Activated naive CD4-positive, alpha-beta T cell treated with anti-CD3 and anti-CD28 coated beads, Interleukin-2, amount 50 U/mL, for 72 hours (primary cell): ENCODE data around the gene ADGRB3. TPM values are rescaled to one million over a fixed set of nuclear protein-coding genes. Genes with fewer than 3 reads are reported as not detected.
"Not testable (repeated sequence)": the region's sequence is repeated elsewhere in the genome, so short reads cannot be mapped to it uniquely, and the experiment has no call there.

Experiments used
- ATAC-seq, 2 donors: fragments of 150-1000 bp; cut with Tn5 transposase; 2 replicates each; pipeline ENCODE4 v1.10.0; 2021; ENCODE audit warnings: mild to moderate bottlenecking in 2 of 2, moderate library complexity in 2 of 2
- DNase-seq, 2 donors: peaks; one replicate each; pipeline ENCODE4 v3.0.0; 2021 to 2022; ENCODE audit warnings: low spot score in 2 of 2
- H3K27ac Mint-ChIP-seq, 2 donors: one replicate each; pipeline ENCODE4 v1.8.0; 2022; ENCODE audit warnings: mild to moderate bottlenecking in 2 of 2, mixed read lengths in 2 of 2
- H3K36me3 Mint-ChIP-seq, 2 donors: one replicate each; pipeline ENCODE4 v1.8.0; 2022; ENCODE audit warnings: mixed read lengths in 2 of 2
- H3K9me3 Mint-ChIP-seq, 2 donors: one replicate each; pipeline ENCODE4 v1.8.0; 2022; ENCODE audit warnings: mixed read lengths in 2 of 2
- total RNA-seq, 2 donors: library from RNA; stranded (reverse); gene quantifications; one replicate each; pipeline ENCODE4 v1.2.3, GENCODE V29; 2022

ADGRB3 gene
- total RNA-seq, 2 donors from 2014 or later: not detected

GRCh38 chr6:68741501-68742386 lies 106.7 kb downstream of the ADGRB3 start:
- H3K36me3 Mint-ChIP-seq: no peaks in the 10 kb centered on the region

DNA sequence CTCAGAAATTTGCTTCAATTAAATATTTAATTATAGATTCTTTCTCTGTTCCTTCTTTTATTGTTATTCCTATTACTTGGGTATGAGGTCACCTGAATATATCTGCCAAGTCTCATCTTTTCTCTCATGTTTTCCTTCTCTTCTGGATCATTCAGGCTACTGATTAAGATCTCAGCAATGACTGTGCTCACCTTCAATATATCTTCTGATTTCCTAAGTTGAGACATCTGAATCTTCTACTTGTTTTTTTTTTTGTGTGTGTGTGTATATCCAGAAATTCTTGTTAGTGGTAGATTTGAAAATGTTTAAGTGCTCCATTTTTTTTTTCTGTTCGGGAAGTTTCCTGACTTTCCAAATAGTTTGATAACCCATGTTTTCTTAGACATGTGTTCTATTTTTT lies 108.0 kb downstream of the ADGRB3 start:
- no peak overlapping the region for H3K27ac Mint-ChIP-seq
- no peaks in the 10 kb centered on the region for H3K36me3 Mint-ChIP-seq
- DNase-seq: no peak
- no peak for ATAC-seq
- peaks cover 0 to 3% of the 10 kb centered on the region in 2 donors for H3K9me3 Mint-ChIP-seq

More at GRCh38 chr6:68741501-68742386, 106.7 kb downstream of the ADGRB3 start:
- ATAC-seq: no peak
- Mint-ChIP-seq H3K27ac (no peak overlapping the region), H3K9me3 (peaks cover 0 to 3% of the 10 kb centered on the region in 2 donors)
- no peak for DNase-seq

GRCh38 chr6:68744376-68744775 lies 109.3 kb downstream of the ADGRB3 start:
- H3K36me3 Mint-ChIP-seq, H3K9me3 Mint-ChIP-seq, ATAC-seq, DNase-seq, H3K27ac Mint-ChIP-seq: not testable (repeated sequence)

GRCh38 chr6:68746376-68746775 lies 111.3 kb downstream of the ADGRB3 start:
- DNase-seq (no peak), ATAC-seq (no peak)
- no peaks in the 10 kb centered on the region for H3K36me3 Mint-ChIP-seq
- peaks cover 0 to 3% of the 10 kb centered on the region in 2 donors for H3K9me3 Mint-ChIP-seq
- H3K27ac Mint-ChIP-seq: no peak overlapping the region

- peaks cover 0 to 3% of the 10 kb centered on the region in 2 donors for H3K9me3 Mint-ChIP-seq
- DNase-seq (no peak), ATAC-seq (no peak)
- no peaks in the 10 kb centered on the region for H3K36me3 Mint-ChIP-seq
- H3K27ac Mint-ChIP-seq: no peak overlapping the region
Measured at GRCh38 chr6:68747110-68747790, 112.2 kb downstream of the ADGRB3 start.

DNA sequence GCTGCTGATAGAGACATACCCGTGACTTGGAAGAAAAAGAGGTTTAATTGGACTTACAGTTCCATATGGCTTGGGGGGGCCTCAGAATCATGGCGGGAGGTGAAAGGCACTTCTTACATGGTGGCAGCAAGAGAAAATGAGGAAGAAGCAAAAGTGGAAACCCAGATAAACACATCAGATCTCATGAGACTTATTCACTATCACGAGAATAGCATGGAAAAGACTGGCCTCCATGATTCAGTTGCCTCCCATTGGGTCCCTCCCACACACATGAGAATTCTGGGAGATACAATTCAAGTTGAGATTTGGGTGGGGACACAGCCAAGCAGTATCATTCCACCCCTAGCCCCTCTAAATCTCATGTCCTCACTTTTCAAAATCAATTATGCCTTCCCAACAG lies 112.8 kb downstream of the ADGRB3 start:
- H3K27ac Mint-ChIP-seq, DNase-seq, H3K36me3 Mint-ChIP-seq, ATAC-seq, H3K9me3 Mint-ChIP-seq: not testable (repeated sequence)

DNA sequence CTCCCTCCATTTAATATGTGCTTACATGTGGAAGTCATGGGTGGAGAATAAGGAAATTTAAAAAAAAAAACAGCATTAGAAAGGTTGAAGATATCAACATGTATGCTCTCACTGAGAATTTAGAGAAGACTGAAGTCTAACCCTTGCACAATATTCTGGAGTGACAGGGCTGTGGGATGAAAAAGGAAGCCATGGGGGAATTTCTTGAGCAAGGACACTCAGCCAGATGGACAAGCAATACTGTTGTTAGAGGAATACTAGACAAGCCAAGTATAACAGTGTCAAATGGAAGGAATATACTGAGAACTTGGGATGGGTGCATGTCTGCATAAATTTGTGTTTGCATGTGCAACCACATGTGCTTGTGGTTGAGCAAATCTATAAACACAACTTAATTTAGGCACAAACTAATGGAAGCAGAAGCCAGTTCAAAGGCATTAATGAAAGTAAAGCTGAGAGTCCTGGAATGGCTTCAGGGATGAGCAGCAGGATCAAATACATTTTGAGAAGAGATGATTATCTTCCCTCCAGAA lies 119.7 kb downstream of the ADGRB3 start:
- DNase-seq (no peak), ATAC-seq (no peak)
- H3K36me3 Mint-ChIP-seq: no peaks in the 10 kb centered on the region
- no peak overlapping the region for H3K27ac Mint-ChIP-seq
- no peaks in the 10 kb centered on the region for H3K9me3 Mint-ChIP-seq

DNA sequence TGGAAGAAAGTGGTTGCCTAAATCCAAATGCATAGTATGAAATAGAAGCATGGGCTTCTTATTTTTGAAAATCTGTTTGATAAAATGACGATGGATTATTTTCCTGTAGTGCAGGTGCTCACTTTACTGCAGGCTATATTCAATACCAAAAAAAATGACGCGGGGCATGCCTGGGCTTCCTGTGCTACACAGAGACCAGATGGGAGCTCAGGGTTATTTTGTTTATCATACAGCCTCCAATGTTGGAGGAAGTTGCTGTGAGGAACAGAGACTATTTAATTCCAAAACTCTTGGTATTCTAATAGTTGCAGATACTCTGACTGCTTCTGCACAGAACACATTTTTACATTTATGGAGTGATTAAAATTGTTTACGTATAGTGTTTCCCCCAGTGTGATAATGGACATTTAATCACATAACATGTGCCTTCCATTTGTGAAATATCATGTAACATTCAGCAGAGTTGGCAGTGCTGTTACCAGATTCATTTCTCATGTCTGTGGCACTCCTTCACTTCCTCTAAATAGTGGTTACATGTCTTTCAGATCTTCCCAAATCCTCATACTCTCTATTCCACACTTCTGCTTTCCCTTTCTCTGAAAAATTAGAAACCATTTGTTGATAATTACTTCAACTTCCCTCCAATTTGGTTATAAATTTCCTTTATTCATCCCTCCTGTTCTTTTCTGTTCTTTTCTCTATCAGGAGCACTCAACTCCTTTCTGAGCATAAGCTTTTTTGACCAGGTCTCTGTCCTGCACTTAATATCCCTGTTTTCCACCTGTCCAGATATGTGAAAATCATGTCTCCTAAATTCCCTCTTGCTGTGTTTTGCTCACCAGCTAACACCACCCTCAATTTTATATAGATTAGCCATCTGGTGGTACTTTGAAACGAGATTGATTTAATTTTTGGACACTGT lies 121.6 kb downstream of the ADGRB3 start:
- DNase-seq (no peak), ATAC-seq (no peak)
- Mint-ChIP-seq H3K36me3 (no peaks in the 10 kb centered on the region), H3K9me3 (no peaks in the 10 kb centered on the region), H3K27ac (no peak overlapping the region)

GRCh38 chr6:68757821-68758220 lies 122.7 kb downstream of the ADGRB3 start:
- Mint-ChIP-seq H3K9me3 (no peaks in the 10 kb centered on the region), H3K27ac (no peak overlapping the region), H3K36me3 (no peaks in the 10 kb centered on the region)
- DNase-seq: no peak
- ATAC-seq: no peak

DNA sequence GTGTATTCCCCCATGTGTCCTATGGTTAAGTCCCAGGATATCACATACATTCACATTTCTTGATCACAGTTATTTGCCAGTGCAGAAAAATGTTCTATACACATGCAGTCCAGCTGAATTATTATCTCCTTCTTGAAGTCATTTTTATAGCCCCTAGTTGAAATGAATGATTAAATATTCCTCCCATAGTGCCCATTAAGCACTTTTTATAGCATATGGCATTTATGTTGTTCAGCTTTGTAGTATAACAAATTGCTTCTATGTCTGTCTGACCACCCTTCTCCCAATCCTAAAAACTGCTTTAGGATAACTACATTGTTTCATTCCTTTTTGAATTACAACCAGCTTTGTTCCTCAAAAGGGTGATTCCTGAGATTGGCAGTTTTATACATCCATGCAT lies 123.5 kb downstream of the ADGRB3 start:
- H3K27ac Mint-ChIP-seq: no peak overlapping the region
- ATAC-seq: no peak
- DNase-seq: no peak

GRCh38 chr6:68760485-68760884 lies 125.4 kb downstream of the ADGRB3 start:
- Mint-ChIP-seq H3K9me3 (no peaks in the 10 kb centered on the region), H3K36me3 (no peaks in the 10 kb centered on the region), H3K27ac (no peak overlapping the region)
- no peak for ATAC-seq
- no peak for DNase-seq

More for the DNA sequence above, 123.5 kb downstream of the ADGRB3 start:
- Mint-ChIP-seq H3K36me3 (no peaks in the 10 kb centered on the region), H3K9me3 (no peaks in the 10 kb centered on the region)

GRCh38 chr6:68760941-68761676 lies 126.0 kb downstream of the ADGRB3 start:
- DNase-seq (no peak), ATAC-seq (no peak)
- Mint-ChIP-seq H3K9me3 (no peaks in the 10 kb centered on the region), H3K27ac (no peak overlapping the region), H3K36me3 (no peaks in the 10 kb centered on the region)

- no peak for ATAC-seq
- no peak for DNase-seq
- no peak overlapping the region for H3K27ac Mint-ChIP-seq
- H3K36me3 Mint-ChIP-seq: no peaks in the 10 kb centered on the region
- no peaks in the 10 kb centered on the region for H3K9me3 Mint-ChIP-seq
Measured at GRCh38 chr6:68761985-68762384, 126.9 kb downstream of the ADGRB3 start.

DNA sequence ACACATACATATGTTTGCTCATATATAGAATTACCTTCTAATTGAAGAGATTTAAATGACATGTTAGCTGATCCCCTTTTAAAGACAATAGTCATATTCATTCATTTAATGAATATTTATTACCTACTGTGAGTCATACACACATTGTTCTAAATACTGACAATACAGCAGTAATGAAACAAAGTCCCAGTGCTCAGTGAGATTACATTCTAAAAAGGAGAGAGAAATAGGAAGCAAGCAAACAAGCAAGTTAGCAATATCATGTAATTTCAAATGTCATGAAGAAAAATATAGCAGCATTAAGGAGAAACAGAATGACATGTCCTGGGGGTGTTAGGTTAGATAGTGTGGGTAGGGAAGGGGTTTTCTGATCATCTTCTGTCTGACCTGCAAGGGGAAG lies 136.3 kb downstream of the ADGRB3 start:
- H3K27ac Mint-ChIP-seq: no peak overlapping the region
- no peaks in the 10 kb centered on the region for H3K36me3 Mint-ChIP-seq
- ATAC-seq: no peak
- no peak for DNase-seq
- peaks cover 4 to 12% of the 10 kb centered on the region in 2 donors for H3K9me3 Mint-ChIP-seq

DNA sequence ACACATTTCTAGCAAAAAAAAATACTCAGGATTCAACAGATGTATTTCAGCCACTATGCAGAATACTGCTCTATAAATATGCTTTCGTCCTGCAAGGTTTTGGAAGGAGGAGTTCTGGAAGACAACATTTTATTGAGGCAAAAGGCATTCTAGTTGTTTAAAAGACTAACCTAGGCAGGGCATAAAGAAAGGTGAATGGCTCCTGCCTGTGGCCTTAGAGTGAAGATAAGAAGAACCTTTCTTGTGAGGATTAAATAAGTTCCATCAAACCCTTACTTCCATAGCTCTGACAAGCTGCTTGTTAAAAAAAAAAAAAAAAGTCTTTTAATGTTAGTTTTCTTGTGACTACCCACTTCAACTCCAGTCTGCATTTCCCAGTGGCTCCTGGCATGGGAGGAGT lies 139.8 kb downstream of the ADGRB3 start:
- ATAC-seq: no peak
- H3K9me3 Mint-ChIP-seq: peaks cover 4 to 8% of the 10 kb centered on the region in 2 donors
- H3K27ac Mint-ChIP-seq: no peak overlapping the region

DNA sequence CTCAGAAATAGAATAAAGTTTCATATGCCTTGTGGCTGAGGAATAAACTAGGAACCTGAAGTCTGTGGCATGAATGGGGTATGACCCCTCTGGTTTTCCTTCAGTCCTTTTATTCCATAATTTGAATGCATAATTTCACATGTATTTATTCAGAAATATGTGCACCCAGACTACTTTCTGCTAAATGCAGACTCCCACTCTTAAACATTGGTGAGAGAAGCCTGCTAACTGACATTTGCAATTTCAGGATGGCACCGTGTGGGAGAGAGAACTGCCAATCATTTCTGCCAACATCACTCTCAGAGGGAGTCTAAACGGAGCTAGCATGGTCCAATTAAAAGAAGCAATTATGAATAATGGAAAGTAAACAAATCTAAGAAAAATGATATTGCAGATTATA lies 141.3 kb downstream of the ADGRB3 start:
- no peak for DNase-seq
- no peak overlapping the region for H3K27ac Mint-ChIP-seq
- no peaks in the 10 kb centered on the region for H3K36me3 Mint-ChIP-seq
- ATAC-seq: no peak
- peaks cover 4 to 6% of the 10 kb centered on the region in 2 donors for H3K9me3 Mint-ChIP-seq

More for the DNA sequence above, 139.8 kb downstream of the ADGRB3 start:
- no peak for DNase-seq
- no peaks in the 10 kb centered on the region for H3K36me3 Mint-ChIP-seq
